Activated T-cell treated with anti-CD3 and anti-CD28 coated beads for 1 hour (primary cell): ENCODE results near the gene PTPRN2.

Experiments
- DNase-seq: peaks from one replicate; pipeline ENCODE4 v3.0.0-alpha.2; 2020; ENCODE audit warnings: low read depth

PTPRN2 gene

GRCh38 chr7:157561523-157561785 lies 1026.2 kb downstream of the PTPRN2 start:
- no peak for DNase-seq

- no peak for DNase-seq
Observed at GRCh38 chr7:157560710-157561522, 1026.7 kb downstream of the PTPRN2 start.

GRCh38 chr7:157560258-157560654 lies 1027.4 kb downstream of the PTPRN2 start:
- no peak for DNase-seq

GRCh38 chr7:157559596-157560257 lies 1027.9 kb downstream of the PTPRN2 start:
- DNase-seq = no peak

GRCh38 chr7:157558875-157559595 lies 1028.6 kb downstream of the PTPRN2 start:
- DNase-seq = no peak

GRCh38 chr7:157558516-157558874 lies 1029.1 kb downstream of the PTPRN2 start:
- DNase-seq = no peak

GRCh38 chr7:157558061-157558460 lies 1029.6 kb downstream of the PTPRN2 start:
- DNase-seq = no peak

- no peak for DNase-seq
Observed at GRCh38 chr7:157557263-157557662, 1030.4 kb downstream of the PTPRN2 start.

GRCh38 chr7:157556642-157556944 lies 1031.0 kb downstream of the PTPRN2 start:
- no peak for DNase-seq

- DNase-seq = no peak
Observed at GRCh38 chr7:157555944-157556641, 1031.5 kb downstream of the PTPRN2 start.

GRCh38 chr7:157555313-157555712 lies 1032.3 kb downstream of the PTPRN2 start:
- no peak for DNase-seq

- no peak for DNase-seq
Observed at GRCh38 chr7:157554393-157555238, 1033.0 kb downstream of the PTPRN2 start.

- DNase-seq = no peak
Observed at GRCh38 chr7:157553256-157553655, 1034.4 kb downstream of the PTPRN2 start.

- no peak for DNase-seq
Observed at GRCh38 chr7:157552295-157552993, 1035.2 kb downstream of the PTPRN2 start.

- no peak for DNase-seq
Observed at GRCh38 chr7:157551325-157552070, 1036.1 kb downstream of the PTPRN2 start.

- no peak for DNase-seq
Observed at GRCh38 chr7:157550300-157551275, 1037.0 kb downstream of the PTPRN2 start.

GRCh38 chr7:157549612-157550299 lies 1037.9 kb downstream of the PTPRN2 start:
- DNase-seq = no peak

- DNase-seq = no peak
Observed at GRCh38 chr7:157548691-157549303, 1038.8 kb downstream of the PTPRN2 start.
